K562 (cell line): Measurements from ENCODE around the gene METTL22. TPM values are rescaled to one million over a fixed set of nuclear protein-coding genes. Genes with fewer than 3 reads are reported as not detected.

Experiments
- ATAC-seq: fragments of 200-7000 bp; cut with Tn5 transposase; 3 replicates; pipeline ENCODE4 v1.9.1; 2020; ENCODE audit warnings: moderate library complexity
- BruUV-seq: library from RNA; stranded (reverse); fragments of 400-500 nt; replicated peaks from 2 replicates; lab custom pipeline; 2021; lab: Mats Ljungman, UMichigan
- CTCF ChIA-PET: fragments of 300-600 bp; formaldehyde crosslinking; extraction: SDS; loops from one replicate; lab custom pipeline; 2021; ENCODE audit warnings: low intra/inter-chr PET ratio; lab: Yijun Ruan, JAX
- POLR2A ChIA-PET: fragments of 300-600, 350-650 bp; sonication (Branson Sonifier 250); formaldehyde crosslinking; extraction: SDS; loops from one replicate; lab custom pipeline; 2021; ENCODE audit warnings: antibody characterized with exemption, inconsistent platforms; lab: Yijun Ruan, JAX
- DNase-seq, 4 experiments: peaks; one replicate each; pipeline versions ENCODE4 v3.0.0 to v3.0.0-alpha.2; 2011 to 2018; ENCODE audit warnings: low spot score in 3 of 4, mixed read lengths in 3 of 4; ENCODE audit errors: extremely low read depth in 1 of 4
- FAIRE-seq: peaks from 2 replicates; lab custom pipeline; 2011; peaks lifted over from hg19 to GRCh38; lab: Jason Lieb, UNC
- H2AFZ ChIP-seq: 2 replicates; pipeline ENCODE4 v1.6.0; 2011; ENCODE audit warnings: low read depth, low read length, control low read depth, inconsistent platforms
- H3K27ac ChIP-seq: fragments of 200-600 bp; 3 replicates; pipeline ENCODE4 v1.8.0; 2011; ENCODE audit warnings: low read depth, mild to moderate bottlenecking, control low read depth, inconsistent platforms, low read length, moderate library complexity, mixed read lengths; ENCODE audit errors: extremely low read depth
- H3K27me3 ChIP-seq, 2 experiments: fragments of 300-600 bp in 1 of 2; 2 replicates in 1 of 2; 3 replicates in 1 of 2; pipeline versions ENCODE4 v1.6.0 to v1.8.0; 2011; ENCODE audit warnings: inconsistent platforms in 2 of 2, low read length in 2 of 2, mild to moderate bottlenecking in 1 of 2, mixed read lengths in 1 of 2, moderate library complexity in 1 of 2; ENCODE audit not compliant: control insufficient read depth in 2 of 2, insufficient read depth in 2 of 2
- H3K36me3 ChIP-seq: fragments of 300-600 bp; 3 replicates; pipeline ENCODE4 v1.8.0; 2011; ENCODE audit warnings: mild to moderate bottlenecking, low read length, inconsistent platforms; ENCODE audit not compliant: control insufficient read depth, insufficient read depth
- H3K4me1 ChIP-seq, 2 experiments: fragments of 200-600 bp in 1 of 2; replicated peaks in 1 of 2; 2 replicates in 1 of 2; 3 replicates in 1 of 2; pipeline versions ENCODE4 v1.5.1 to v1.8.0; 2011; ENCODE audit warnings: inconsistent platforms in 2 of 2, low read length in 2 of 2, mild to moderate bottlenecking in 1 of 2, mixed read lengths in 1 of 2, moderate library complexity in 1 of 2; ENCODE audit not compliant: control insufficient read depth in 2 of 2, insufficient read depth in 2 of 2
- H3K4me2 ChIP-seq: 2 replicates; pipeline ENCODE4 v1.6.1; 2011; ENCODE audit warnings: low read length, control low read depth, inconsistent platforms, mixed read lengths; ENCODE audit not compliant: insufficient read depth
- H3K4me3 ChIP-seq: fragments of 200-600 bp; sonication (generic), shearing (Covaris generic); 2 replicates; pipeline ENCODE4 v1.5.1; 2016; ENCODE audit warnings: control low read depth, inconsistent platforms
- H3K79me2 ChIP-seq: fragments of 200-600 bp; 3 replicates; pipeline ENCODE4 v1.8.0; 2011; ENCODE audit warnings: low read length, inconsistent platforms; ENCODE audit not compliant: control insufficient read depth, insufficient read depth
- H3K9ac ChIP-seq, 2 experiments: 2 replicates each; pipeline versions ENCODE4 v1.6.0 to v1.6.1; 2011; ENCODE audit warnings: low read depth in 2 of 2, low read length in 2 of 2, control low read depth in 1 of 2, inconsistent platforms in 1 of 2, mild to moderate bottlenecking in 1 of 2, mixed read lengths in 1 of 2; ENCODE audit not compliant: insufficient read depth in 1 of 2
- H3K9me1 ChIP-seq: one replicate; pipeline ENCODE4 v1.6.0; 2011; ENCODE audit warnings: inconsistent platforms, mild to moderate bottlenecking, low read length, moderate library complexity; ENCODE audit not compliant: control insufficient read depth, insufficient read depth
- H3K9me3 ChIP-seq: replicated peaks from 2 replicates; pipeline ENCODE4 v1.5.1; 2011; ENCODE audit warnings: low read depth, low read length, inconsistent platforms; ENCODE audit not compliant: control insufficient read depth, insufficient read depth
- H4K20me1 ChIP-seq: replicated peaks from 2 replicates; pipeline ENCODE4 v1.6.1; 2011; ENCODE audit warnings: low read length, inconsistent platforms, mixed read lengths; ENCODE audit not compliant: control insufficient read depth, insufficient read depth
- ARID1B ChIP-seq: fragments of 450-650 bp; IDR thresholded peaks from 2 replicates; pipeline ENCODE4 v1.6.1; 2016; ENCODE audit warnings: antibody characterized with exemption, mild to moderate bottlenecking, inconsistent platforms
- IFI16 ChIP-seq: fragments of 250-450 bp; sonication (Bioruptor Pico); IDR thresholded peaks from 2 replicates; pipeline ENCODE4 v2.1.2; 2022; ENCODE audit warnings: mild to moderate bottlenecking, inconsistent platforms
- IRF2 ChIP-seq: sonication (generic); formaldehyde crosslinking; IDR thresholded peaks from 2 replicates; pipeline ENCODE4 v1.8.1; 2022; ENCODE audit warnings: mild to moderate bottlenecking, missing genetic modification reagents
- LEF1 ChIP-seq: fragments of 450-650 bp; IDR thresholded peaks from 2 replicates; pipeline ENCODE4 v1.6.1; 2016; ENCODE audit warnings: mild to moderate bottlenecking
- RBFOX2 ChIP-seq: fragments of 200-400 bp; formaldehyde crosslinking; IDR thresholded peaks from 2 replicates; pipeline ENCODE4 v1.6.1; 2017; ENCODE audit warnings: low read depth, mild to moderate bottlenecking, low read length, moderate library complexity
- RBM22 ChIP-seq: fragments of 200-400 bp; formaldehyde crosslinking; IDR thresholded peaks from 2 replicates; pipeline ENCODE4 v1.6.1; 2018; ENCODE audit warnings: low read length, low read depth; ENCODE audit not compliant: poor library complexity, severe bottlenecking
- THRAP3 ChIP-seq: fragments of 450-650 bp; IDR thresholded peaks from 2 replicates; pipeline ENCODE4 v1.6.1; 2016; ENCODE audit warnings: mild to moderate bottlenecking, inconsistent platforms, borderline replicate concordance
- WHSC1 ChIP-seq: IDR thresholded peaks from one replicate; pipeline ENCODE4 v1.6.1; 2012; ENCODE audit warnings: low read length, control low read depth, inconsistent platforms
- ZNF134 ChIP-seq: fragments of 250-450 bp; sonication (Bioruptor Pico); conservative IDR thresholded peaks from 2 replicates; pipeline ENCODE4 v1.4.0; 2020
- ZNF507 ChIP-seq: conservative IDR thresholded peaks from 2 replicates; pipeline ENCODE4 v1.6.1; 2017; ENCODE audit warnings: missing genetic modification characterization, missing compliant biosample characterization
- ZNF551 ChIP-seq: fragments of 250-450 bp; sonication (Bioruptor Pico); IDR thresholded peaks from 2 replicates; pipeline ENCODE4 v1.5.0; 2021; ENCODE audit warnings: mild to moderate bottlenecking, moderate library complexity
- WGBS: fragments of 100-300 bp; shearing (Covaris generic); methylation state at CpG from one replicate; pipeline ENCODE4 v1.1.6; 2016; ENCODE audit warnings: low coverage, mixed read lengths; ENCODE audit not compliant: insufficient coverage; ENCODE audit errors: missing lambda C conversion rate; 5-methylcytosine and 5-hydroxymethylcytosine counted together
- in situ Hi-C: fragments of 300-500 bp; cut with MboI; formaldehyde crosslinking; loops from 4 replicates; pipeline ENCODE4 v1.15.0; 2018; ENCODE audit warnings: inconsistent platforms, mixed read lengths
- intact Hi-C: fragments of 100-400 bp; cut with micrococcal nuclease; formaldehyde crosslinking; loops from 2 replicates; pipeline ENCODE4 v1.14.2; 2022
- polyA plus RNA-seq, 8 experiments: library from polyadenylated mRNA; depleted of rRNA in 4 of 8; stranded (reverse) in 5 of 8; unstranded in 3 of 8; fragments of >200 nt; fragmentation: Nextera tagmentation in 2 of 8; fragmentation: Illumina TruSeq in 1 of 8; extraction: Ambion mirVana in 2 of 8; extraction: Trizol in 1 of 8; gene quantifications; 2 replicates each; pipeline versions ENCODE4 v1.2.1 to v1.2.3, GENCODE V29; 2011 to 2014; ENCODE audit warnings: inconsistent platforms in 1 of 8, missing spikeins in 1 of 8
- total RNA-seq, 7 experiments: library from RNA; depleted of rRNA in 6 of 7; stranded (reverse); fragments of >200 nt in 6 of 7; fragmentation: Illumina TruSeq in 2 of 7; extraction: Trizol in 2 of 7; gene quantifications; 2 replicates each; pipeline versions ENCODE4 v1.2.1 to v1.2.3, GENCODE V29; 2011 to 2021; ENCODE audit warnings: low replicate concordance in 1 of 7

Gene METTL22
- total and polyA plus RNA-seq, 9 of the 15 experiments (the other 6 are each of a cell fraction or from before 2014, with no cell fraction given) = 6.9 to 33.2 (median 18.5) TPM

- DNase-seq = no peak
- intact Hi-C loops (no loop called here), in situ Hi-C loops (no loop called here)
- H3K4me3 ChIP-seq = no peak overlapping the region
- H3K27ac ChIP-seq = no peak overlapping the region
- no peak overlapping the region for H3K4me2 ChIP-seq
- peaks cover 74% of the 10 kb centered on the region; the same call in 2 of the 3 replicates for H3K36me3 ChIP-seq
- no TSS peak for BruUV-seq
- no peak for FAIRE-seq
- POLR2A ChIA-PET = no interaction called here
- no peaks in the 10 kb centered on the region for H3K27me3 ChIP-seq
- H4K20me1 ChIP-seq = 0 out of 2 replicates have a peak, but pooled peaks cover 8% of the 10 kb centered on the region
- TF ChIP-seq ZNF551 (no peak), RBFOX2 (no peak), WHSC1 (no peak), ARID1B (no peak), IFI16 (CRISPR knock-in tag) (no peak), RBM22 (no peak)
- peaks cover 0 to 6% of the 10 kb centered on the region in 2 experiments; a peak in 3 of 5 replicates for H3K4me1 ChIP-seq
- no peak overlapping the region; a peak in 1 of 4 replicates for H3K9ac ChIP-seq
- no peak overlapping the region for H2AFZ ChIP-seq
- H3K9me3 ChIP-seq = no peaks in the 10 kb centered on the region
- no peaks in the 10 kb centered on the region for H3K9me1 ChIP-seq
- no peak for ATAC-seq
- H3K79me2 ChIP-seq = peaks cover 25% of the 10 kb centered on the region
- WGBS = 88% methylated on average over 7 of the region's 8 CpGs
- CTCF ChIA-PET = no interaction called here
Measured at GRCh38 chr16:8626946-8627345, 5.4 kb downstream of the METTL22 start.

- H3K9me1 ChIP-seq = no peaks in the 10 kb centered on the region
- H3K27me3 ChIP-seq = no peaks in the 10 kb centered on the region
- 95% methylated on average over 4 of the region's 4 CpGs for whole genome bisulfite sequencing
- H3K4me2 ChIP-seq = no peak overlapping the region
- H3K9ac ChIP-seq = no peak overlapping the region
- no peak for TF ChIP-seq IRF2 (CRISPR knock-in tag)
- TF ChIP-seq ZNF134 (CRISPR knock-in tag) = no peak
- TF ChIP-seq ZNF507 (tag) = no peak
- no peak for TF ChIP-seq LEF1
- TF ChIP-seq THRAP3 = no peak
- TF ChIP-seq, all 486 proteins: peak for 0
- Histone ChIP-seq H2AFZ (no peak overlapping the region), H3K27ac (no peak overlapping the region), H3K4me1 (peaks cover 0 to 6% of the 10 kb centered on the region in 2 experiments; a peak in 3 of 5 replicates), H3K4me3 (no peak overlapping the region), H3K79me2 (peaks cover 20% of the 10 kb centered on the region), H3K9me3 (no peaks in the 10 kb centered on the region), H4K20me1 (0 out of 2 replicates have a peak, but pooled peaks cover 8% of the 10 kb centered on the region), H3K36me3 (peaks cover 79% of the 10 kb centered on the region; the same call in 2 of the 3 replicates)
- FAIRE-seq = no peak
- in situ Hi-C loops = no loop called here
- intact Hi-C loops = no loop called here
- CTCF ChIA-PET = no interaction called here
- no TSS peak for BruUV-seq
- no peak for ATAC-seq
- no peak for DNase-seq
- POLR2A ChIA-PET = no interaction called here
Measured at GRCh38 chr16:8627456-8627855, 6.0 kb downstream of the METTL22 start.
